H1 (cell line): ENCODE data around the gene GRM7. TPM values are rescaled to one million over a fixed set of nuclear protein-coding genes. Genes with fewer than 3 reads are reported as not detected.

Experiments used
- ATF2 ChIP-seq: IDR thresholded peaks from 2 replicates; pipeline ENCODE4 v1.6.1; 2012; ENCODE audit warnings: low read length, inconsistent platforms
- CTBP2 ChIP-seq: IDR thresholded peaks from 2 replicates; pipeline ENCODE4 v1.7.0; 2011; ENCODE audit warnings: borderline replicate concordance, mild to moderate bottlenecking, moderate library complexity, mixed read lengths, low read length; ENCODE audit not compliant: insufficient read depth, insufficient read length
- GABPA ChIP-seq: IDR thresholded peaks from 2 replicates; pipeline ENCODE4 v1.6.1; 2011; ENCODE audit warnings: mild to moderate bottlenecking, low read length, moderate library complexity, borderline replicate concordance; ENCODE audit not compliant: insufficient read depth
- SAP30 ChIP-seq: fragments of 300-600 bp; sonication (generic); IDR thresholded peaks from 2 replicates; pipeline ENCODE4 v1.7.1; 2012; ENCODE audit warnings: low read length, moderate library complexity, mild to moderate bottlenecking, inconsistent platforms; ENCODE audit not compliant: insufficient read depth, insufficient replicate concordance
- polyA plus RNA-seq, 7 experiments: library from polyadenylated mRNA; depleted of rRNA in 3 of 7; stranded (reverse) in 5 of 7; unstranded in 2 of 7; fragments of >200 nt in 5 of 7; fragments of 200-250 nt in 2 of 7; gene quantifications; 1 replicate in 5 of 7; 2 replicates in 1 of 7; 4 replicates in 1 of 7; pipeline versions ENCODE4 v1.2.1 to v1.2.3, GENCODE V29; 2011 to 2013; ENCODE audit warnings: missing spikeins in 2 of 7, mixed read lengths in 2 of 7
- total RNA-seq: library from RNA; stranded (reverse); fragmentation: NEBNext Ultra II Directional; extraction: Animal tissue kit (Norgen Biotek cat#: 25700); gene quantifications from 2 replicates; pipeline ENCODE4 v1.2.1, GENCODE V29; 2021
- TF ChIP-seq, protein P1 (sequence below): IDR thresholded peaks from 2 replicates; pipeline ENCODE4 v1.6.1; 2012; ENCODE audit warnings: inconsistent platforms

GRM7 gene
- total and polyA plus RNA-seq, 2 of the 8 experiments (the other 6 are each of a cell fraction or from before 2014, with no cell fraction given), result 0.17 to 0.24 TPM

- TF ChIP-seq SAP30, result no peak
- no peak for TF ChIP-seq CTBP2
- TF ChIP-seq GABPA, result no peak
- TF ChIP-seq, protein P1, sequence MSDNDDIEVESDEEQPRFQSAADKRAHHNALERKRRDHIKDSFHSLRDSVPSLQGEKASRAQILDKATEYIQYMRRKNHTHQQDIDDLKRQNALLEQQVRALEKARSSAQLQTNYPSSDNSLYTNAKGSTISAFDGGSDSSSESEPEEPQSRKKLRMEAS, result no peak
- no peak for TF ChIP-seq ATF2
- TF ChIP-seq, all 59 proteins: peak for 0
Measured at GRCh38 chr3:7272203-7272602, 411.3 kb downstream of the GRM7 start (continued).
